Cerebellar nuclear complex (tissue), 1 donor: ENCODE data around the gene XYLT2.
A peak's percentile ranks its signal among the peaks of the same experiment; 100 is the strongest.

Experiments
- DNase-seq, 2 experiments: peaks; one replicate each; lab custom pipeline; 2025; lab: John Stamatoyannopoulos, UW

Gene XYLT2

DNA sequence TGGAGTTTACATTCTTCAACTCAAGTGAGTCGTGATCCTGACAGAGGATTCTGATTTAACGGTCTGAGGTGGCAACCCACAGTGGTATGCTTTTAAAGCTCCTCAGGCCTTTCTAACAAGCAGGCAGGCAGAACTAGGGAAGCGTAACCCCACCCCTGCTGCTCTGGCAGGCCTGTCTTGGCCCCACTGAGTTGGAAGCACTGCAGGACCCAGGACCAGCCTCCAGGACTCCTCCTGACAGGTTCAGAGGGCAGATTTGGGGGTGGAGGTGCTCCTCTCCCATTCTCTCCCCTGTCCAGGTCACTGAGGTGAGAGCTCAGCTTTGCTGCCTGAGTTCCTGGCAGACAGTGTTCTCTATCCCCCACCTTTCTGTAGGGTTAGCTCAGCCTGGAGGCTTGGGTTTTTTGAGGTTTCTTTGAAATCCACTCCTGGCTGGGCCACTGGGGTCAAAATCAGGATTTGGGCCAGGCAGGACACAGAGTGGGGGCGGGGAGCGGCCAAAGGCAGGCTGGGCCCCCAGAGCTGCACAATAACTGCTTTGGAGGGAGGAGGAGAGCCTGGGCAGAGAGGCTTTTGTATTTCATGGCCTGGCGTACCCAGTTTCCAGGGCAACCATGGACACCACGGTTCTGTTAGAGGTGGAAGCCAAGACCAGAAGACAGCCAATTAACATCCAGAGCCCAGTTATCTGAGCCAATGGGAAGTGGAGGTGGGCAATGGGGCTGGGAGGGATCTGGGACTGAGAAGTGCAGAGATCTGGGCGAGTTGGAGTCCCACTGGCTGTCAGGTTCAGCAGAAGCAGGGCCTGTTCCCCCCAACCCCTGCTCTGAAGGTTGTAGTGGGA lies 17.5 kb downstream of the XYLT2 start:
- DNase-seq, result no peak

DNA sequence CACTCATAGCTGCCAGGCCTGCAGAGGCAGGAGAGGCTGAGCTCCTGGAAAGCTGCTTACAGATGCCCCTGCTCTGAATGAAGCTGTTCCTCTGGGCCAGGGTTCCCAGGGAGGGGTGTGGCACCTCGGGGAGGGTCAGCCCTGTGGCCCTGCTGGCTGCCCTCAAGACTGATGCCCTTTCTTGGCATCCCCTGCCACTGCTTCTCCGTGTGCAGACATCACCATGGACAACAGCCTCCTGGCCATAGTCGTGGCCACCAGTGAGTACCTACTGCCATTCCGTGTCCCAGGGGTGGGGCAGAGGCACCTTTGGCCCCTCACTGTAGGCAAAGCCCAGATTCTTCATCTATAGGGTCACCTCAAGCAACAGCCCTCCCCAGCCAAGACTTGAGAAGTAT lies 18.1 kb downstream of the XYLT2 start:
- DNase-seq, result no peak

DNA sequence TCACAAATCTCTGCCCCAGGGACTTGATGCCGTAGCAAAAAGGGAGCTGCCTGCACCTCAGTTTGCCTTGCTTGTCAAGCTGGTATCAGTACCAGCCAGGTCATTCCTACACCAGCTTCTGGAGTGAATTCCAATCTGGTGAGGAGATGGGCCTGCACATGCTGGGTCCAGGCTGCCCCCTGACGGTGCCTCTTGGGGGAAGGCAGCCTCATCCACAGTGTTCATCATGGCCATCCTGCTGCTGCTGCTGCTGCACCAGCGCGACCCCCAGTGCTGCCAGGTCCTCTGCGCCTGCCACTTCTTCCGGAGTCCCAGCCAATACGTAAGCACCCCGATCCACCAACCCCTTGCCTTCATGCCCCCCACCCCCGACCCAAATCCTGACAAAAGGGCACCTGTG lies 18.8 kb downstream of the XYLT2 start:
- DNase-seq, result no peak

DNA sequence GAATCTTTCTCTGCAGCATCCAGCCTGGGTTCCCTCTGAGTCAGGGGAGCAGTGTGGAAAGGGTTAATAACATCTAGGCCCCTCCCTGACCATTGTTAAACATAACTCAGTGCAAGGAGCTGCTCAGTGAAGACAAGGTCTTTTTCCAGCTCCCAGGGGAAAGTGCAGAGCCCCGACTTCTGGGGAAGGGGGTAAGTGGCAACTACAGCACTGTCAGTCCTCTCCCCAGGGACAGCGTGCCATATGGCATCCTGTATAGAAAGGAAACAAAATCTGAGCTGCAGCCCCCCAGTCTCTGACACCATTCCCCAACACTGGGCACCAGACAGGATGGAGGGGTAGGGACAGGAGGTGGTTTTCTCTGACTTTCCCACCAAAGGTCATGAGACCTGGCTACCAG lies 19.2 kb downstream of the XYLT2 start:
- DNase-seq, result no peak

DNA sequence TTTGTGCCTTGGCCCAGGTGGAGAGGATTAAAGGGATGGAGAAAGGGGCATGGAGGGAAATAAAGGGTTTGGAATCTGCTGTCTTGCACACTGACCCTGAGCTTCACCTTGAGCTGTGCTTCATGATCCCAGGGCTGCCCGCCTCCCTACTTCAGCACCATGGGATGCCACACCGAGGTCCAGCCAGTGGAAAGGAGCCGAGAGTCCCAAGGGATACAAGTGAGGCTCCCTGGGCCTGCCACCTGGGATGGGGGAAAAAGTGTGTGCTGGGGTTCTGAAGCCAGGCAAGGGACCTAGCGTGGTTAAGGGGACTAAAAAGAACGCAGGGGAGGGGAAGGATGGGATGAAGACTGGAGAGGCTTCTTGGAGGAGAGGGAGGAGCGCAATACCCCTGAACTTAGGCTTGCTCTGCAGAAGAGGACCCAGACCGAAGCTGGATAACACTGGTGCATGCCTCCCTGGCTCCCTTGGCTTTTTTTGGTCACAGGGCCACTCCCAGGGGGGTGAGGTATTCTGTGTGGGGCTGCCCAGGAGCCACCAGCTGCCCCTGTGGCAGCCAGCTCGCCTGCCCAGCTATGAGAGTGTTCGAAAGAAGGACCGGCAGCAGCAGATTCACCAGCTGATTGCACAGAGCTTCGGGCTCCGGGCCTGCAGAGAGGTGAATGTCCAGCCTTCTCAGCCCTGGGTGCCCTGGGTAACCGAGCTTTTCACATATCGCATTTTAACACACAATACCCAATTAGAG lies 19.9 kb downstream of the XYLT2 start:
- no peak for DNase-seq

DNA sequence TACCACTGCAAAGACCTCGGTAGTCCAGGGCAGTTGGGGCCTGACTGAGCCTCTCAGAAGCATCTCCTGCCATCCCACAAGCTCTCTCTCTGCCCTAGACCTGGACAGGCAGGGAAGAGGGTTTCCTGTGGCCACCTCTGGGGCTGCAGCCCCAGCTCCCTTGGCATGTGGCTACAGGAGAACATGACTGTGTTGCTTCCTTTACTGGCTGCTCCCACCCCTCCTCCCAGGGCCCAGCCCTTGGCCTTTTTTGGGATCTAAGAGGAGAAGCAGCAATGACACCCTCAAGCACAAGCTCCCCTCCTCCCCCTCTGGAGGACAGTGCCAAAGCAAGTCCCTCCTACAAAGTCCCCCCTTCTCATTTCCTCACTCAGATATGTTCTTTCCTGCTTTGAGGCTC lies 21.5 kb downstream of the XYLT2 start:
- no peak for DNase-seq

DNA sequence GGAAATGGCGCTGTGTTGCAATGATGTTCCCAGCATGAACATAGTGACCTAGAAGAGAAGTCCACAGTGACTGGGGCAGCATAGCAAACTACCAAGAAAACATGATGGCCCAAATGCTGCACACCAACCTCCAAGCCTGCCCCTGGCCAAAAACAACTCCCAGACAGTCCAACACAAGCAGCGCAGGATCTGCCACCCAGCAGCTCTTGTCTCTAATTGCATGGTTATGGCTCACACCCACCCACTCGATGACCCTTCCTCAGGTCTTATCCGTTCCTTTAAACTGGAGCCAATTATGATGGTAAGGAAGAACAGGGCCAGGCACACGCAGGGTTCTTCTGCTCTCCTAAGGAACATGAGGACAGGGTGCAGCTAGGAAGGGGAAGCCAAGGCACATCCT lies 24.1 kb downstream of the XYLT2 start:
- DNase-seq, result no peak

DNA sequence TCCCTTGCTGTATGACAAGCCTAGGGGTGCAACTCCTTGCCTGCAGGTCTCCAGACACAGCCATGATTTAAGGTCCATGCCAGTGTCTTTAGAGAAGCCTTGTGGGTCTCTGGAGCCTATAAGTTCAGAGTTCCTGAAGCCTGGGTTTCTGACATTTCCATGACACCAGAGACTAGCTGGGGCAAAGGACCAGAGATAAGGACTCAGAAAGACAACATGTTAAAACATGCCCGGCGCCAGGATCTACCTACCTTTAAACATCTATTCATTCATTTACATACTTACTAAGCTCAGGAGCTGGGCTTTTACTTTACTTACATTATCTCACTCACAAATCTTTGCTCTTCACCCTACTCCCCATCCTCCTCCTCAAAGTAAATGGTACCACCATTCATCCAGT lies 25.6 kb downstream of the XYLT2 start:
- no peak for DNase-seq

DNA sequence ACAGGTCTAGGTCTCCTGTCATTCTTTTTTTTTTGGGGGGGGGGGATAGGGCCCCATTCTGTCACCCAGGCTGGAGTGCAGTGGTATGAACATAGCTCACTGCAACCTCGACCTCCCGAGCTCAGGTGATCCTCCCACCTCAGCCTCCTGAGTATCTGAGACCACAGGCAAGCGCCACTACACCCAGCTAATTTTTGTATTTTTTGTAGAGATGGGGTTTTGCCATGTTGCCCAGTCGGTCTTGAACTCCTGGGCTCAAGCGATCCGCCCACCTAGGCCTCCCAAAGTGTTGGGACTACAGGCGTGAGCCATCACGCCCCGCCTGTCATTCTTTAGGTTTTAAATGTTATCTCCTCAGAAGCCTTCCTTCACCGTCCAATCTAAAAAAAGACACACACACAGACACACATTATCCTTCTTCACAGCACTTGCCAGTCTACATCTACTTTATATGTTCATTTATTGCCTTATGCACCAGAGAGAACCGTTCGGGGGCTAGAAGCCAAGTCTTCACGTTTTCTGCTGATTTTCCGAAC lies 26.4 kb downstream of the XYLT2 start:
- DNase-seq, result no peak

DNA sequence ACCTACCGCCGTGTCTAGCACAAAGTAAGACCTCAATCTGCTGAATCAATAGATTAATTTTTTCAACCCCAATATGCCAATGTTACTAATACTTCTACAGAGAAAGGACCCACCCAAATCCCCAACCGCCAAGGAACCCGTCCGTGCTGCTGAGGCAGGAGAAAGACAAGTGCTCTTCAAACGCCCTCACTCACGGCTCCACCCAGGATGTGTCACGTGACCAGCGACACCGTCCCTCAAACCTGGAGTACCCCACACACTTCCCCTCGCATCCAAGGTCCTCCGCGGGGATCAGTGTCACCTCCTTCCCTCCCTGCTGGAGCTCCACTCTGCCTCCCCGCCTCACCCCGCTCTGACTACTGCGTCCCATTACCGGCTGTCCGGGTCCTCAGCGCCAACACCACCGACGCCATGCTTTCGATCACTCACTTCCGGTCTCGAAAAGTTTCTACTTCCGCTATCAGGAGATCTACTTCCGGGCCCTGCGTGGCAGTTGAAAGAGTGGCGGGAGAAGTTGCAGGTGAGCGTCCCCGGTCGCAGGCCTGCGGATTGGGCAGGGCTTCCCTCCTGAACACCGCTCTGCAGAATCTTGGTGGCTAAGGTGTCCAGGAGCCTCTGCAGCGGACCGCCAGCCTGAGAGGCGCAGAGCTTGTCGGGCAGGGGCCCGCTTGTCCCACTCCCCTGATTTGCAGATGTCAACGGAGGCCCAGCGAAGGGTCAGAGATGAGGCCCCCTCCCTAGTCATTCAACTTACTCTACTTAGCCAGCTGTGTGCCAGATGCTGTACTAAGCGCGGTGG lies 27.0 kb downstream of the XYLT2 start, which contains the start of the genes EME1 and MRPL27:
EME1 (plus strand) TSS at position 472 of the 799 bp plus-strand sequence. CDS start 1,980 bp downstream, outside the sequence.
MRPL27 (minus strand) TSS at position 427 of the 799 bp plus-strand sequence; CDS start at position 413, 14 bp downstream.
- DNase-seq, result peak in 1 of 2 experiments; percentile 87

DNA sequence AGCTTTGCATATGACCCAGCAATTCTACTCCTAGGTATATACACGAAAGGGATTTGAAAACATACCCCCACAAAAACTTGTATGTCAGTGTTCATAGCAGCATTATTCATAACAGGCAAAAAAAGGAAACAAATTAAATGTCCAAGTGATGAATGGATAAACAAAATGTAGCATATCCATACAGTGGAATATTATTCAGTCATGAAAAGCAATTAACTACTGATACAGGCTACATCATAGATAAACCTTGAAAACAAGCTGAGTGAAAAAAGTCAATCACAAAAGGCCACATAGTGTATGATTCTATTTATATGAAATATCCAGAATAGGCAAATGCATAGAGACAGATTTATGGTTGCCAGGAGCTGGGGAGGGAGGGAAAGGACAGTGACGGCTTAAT lies 27.8 kb downstream of the XYLT2 start:
- DNase-seq, result no peak

DNA sequence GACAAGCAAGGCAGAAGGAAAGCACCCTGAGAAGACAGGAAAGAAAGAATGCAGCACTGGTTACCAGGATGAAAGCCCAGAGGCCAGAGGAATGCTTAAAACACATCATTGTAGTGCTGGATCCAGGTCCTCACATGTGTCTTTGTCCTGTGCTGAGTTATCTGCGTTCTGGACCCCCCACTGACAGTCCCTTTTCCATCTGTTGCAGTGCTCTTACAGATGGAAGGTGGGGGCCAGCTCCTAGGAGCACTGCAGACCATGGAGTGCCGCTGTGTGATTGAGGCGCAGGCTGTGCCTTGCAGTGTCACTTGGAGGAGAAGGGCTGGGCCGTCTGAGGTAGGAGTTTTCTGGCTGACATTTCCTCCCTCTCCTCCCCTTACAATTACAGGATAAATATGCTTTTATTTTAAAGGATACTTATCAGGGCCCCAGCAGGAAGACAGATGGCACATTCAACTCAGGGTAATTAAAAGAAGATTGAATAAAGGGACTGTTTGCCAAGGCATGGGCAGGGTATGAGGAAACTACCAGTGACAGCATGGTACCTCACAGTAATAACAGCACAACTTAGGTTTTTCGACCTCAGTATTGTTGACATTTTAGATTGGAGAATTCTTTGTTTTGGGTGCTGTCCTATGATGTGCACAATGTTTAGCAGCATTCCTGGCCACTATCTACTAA lies 30.1 kb downstream of the XYLT2 start:
- no peak for DNase-seq

DNA sequence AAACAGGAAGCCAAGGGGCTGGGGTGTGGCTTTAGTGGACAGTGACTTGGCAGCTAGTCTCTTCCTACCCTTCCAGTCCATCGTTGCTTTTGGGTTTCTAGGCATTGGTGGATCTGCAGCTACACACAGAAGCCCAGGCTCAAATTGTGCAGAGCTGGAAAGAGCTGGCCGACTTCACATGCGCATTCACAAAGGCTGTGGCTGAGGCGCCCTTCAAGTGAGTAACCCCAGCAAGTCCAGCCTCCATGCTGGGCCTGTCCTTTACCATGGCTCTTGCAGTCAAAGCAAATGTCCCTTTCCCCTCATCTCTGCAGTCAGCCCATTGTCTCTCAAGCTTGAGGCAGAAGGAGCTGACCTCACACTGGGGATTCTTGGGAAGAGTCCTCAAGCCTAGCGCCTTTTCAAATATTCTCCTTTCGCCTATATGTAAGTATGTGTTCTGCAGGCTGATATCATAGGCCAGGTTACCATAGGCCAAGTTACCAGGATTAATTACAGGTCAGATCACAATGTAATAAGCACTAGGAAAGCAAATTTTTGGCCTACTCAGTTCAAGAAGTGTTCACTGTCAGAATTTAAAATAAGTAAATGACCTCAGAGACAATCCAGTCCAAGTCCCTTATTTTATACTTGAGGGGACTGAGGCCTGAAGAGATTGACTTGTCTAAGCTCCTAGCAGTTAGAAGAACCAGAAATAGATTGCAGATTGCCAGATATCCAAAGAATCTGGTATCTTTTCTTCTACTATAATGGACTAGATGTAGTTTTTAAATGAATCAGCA lies 33.6 kb downstream of the XYLT2 start:
- no peak for DNase-seq

DNA sequence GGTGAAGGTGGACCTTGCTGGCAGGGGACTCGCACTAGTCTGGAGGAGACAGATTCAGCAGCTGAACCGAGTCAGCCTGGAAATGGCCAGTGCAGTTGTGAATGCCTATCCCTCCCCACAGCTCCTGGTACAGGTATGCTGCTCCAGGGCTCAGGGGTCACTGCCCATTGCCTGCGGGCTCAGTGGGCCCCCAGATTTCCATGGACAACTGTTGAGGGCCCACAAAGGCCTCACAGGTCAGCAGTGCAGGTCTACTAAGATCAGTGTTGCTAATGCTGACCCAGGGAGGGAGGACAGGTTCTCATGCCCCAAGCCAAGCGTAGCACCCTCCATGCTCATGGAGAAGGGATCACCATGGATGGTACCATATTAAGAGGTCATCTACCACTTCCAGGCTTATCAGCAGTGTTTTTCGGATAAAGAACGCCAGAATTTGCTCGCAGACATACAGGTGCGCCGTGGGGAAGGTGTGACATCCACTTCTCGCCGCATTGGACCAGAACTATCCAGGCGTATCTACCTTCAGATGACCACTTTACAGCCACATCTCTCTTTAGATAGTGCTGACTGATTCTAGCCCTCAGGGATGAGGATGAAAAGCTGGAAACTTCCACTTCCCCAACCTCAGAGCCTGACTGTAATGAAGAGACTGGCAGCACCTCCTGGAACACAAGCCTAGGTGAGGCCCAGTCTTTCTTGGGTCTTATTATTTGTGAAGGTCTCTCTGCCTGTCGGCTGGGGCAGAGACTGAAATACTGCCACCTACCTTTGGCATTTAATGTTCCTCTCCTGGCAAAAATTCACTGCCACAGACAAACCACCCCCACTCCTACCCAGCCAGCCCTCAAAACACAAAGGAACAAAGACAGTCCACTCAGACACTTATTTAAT lies 34.7 kb downstream of the XYLT2 start:
- no peak for DNase-seq

DNA sequence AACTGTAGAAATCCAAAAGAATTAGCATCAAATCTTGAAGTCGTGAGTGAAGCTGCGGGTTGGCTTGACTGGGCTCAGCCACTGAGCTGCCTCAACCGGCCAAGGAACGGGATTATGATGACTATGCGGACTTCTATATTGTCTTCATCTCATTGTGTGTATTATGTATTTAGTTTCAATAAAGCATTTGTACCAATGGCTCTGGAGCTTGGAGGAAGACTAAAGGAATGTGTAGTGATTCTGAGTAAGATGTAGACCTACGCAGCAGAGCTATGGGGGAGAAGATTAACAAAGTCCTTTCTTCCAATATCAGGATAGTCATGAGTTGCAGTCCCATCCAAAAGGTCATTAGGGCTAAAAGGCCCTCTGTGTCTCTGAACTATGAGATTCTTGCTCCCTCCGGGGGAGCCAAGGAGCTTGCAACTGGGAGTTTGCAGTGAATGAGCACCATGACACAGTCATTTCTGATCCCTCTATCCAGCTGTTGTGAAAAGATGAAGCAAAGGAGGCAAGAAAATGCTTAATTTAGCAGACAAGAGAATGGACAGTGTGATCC lies 35.4 kb downstream of the XYLT2 start:
- no peak for DNase-seq

DNA sequence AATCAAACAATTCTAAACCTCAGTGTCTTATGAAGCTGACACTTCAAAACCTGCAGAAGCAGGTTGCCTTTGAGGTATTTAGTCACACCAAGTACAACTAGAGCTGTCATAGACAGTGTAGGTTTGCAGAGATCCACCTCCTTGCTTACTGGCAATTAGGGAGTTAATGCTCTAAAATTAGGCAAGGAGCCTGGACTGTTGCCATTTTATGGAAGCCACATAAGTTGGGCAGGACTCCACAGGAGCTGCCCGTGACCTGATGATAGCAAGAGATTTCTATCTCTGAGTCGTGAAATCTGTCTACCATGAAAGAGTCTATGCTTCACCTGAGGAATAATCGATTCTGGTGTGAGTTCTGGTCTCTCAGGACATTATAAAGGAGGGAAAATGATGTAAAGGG lies 36.0 kb downstream of the XYLT2 start:
- DNase-seq, result no peak

DNA sequence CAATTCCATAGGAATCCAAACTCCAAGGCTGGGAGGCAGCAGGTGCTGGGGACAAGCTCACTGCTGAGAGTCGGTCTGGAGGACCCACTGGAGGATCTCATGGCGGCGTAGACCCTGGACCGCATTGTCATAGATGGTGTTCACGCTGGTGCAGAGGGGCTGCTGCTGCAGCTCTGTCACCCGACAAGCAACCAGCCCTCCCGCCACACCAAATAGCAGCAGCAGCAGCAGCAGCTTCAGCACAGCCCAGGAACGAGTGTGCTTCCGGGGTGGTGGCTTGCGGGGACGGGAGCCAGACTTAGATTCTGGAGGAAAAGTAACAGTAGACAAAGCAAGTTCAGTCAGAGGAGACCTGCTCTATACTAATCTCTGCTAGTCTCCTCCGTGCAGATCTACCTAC lies 37.0 kb downstream of the XYLT2 start:
- DNase-seq, result no peak

DNA sequence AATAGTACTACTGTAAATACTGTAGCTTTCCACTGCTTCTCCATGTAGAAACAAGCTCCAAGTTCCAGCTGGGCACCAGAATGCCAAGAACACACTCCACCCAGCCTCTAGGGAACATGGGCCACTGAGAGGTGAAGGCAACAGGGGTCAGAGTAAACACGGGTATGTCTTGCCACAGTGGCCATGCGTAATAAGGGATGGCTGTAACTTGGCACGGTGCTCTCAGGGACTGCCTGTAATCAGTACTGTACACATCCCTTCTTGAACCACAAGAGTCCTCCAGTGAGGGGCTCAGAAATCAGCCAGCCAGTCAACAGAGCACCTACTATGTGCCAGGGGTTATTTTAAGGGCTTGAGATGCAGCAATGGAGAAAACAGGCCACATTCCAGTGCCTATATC lies 40.6 kb downstream of the XYLT2 start:
- no peak for DNase-seq

DNA sequence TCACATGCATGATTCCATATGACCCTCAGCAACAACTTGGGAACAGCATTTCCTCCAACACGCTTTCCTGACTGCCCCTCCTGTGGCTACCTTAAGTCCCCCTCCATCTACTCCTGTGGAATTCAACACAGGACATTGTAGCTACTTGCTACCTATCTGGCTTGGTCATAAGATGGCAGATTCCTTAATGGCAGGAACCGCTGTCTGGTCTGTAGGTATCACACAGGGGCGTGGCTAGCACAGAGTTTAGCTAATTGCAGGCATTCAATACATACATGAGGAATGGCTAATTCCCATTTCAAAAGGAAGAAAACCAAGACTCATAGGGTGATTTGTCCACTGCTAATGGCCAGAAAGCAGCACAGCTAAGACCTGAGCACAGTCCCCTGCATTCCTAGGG lies 42.8 kb downstream of the XYLT2 start:
- DNase-seq, result no peak
